ENCODE results near the gene CCDC188.

Gene CCDC188

DNA sequence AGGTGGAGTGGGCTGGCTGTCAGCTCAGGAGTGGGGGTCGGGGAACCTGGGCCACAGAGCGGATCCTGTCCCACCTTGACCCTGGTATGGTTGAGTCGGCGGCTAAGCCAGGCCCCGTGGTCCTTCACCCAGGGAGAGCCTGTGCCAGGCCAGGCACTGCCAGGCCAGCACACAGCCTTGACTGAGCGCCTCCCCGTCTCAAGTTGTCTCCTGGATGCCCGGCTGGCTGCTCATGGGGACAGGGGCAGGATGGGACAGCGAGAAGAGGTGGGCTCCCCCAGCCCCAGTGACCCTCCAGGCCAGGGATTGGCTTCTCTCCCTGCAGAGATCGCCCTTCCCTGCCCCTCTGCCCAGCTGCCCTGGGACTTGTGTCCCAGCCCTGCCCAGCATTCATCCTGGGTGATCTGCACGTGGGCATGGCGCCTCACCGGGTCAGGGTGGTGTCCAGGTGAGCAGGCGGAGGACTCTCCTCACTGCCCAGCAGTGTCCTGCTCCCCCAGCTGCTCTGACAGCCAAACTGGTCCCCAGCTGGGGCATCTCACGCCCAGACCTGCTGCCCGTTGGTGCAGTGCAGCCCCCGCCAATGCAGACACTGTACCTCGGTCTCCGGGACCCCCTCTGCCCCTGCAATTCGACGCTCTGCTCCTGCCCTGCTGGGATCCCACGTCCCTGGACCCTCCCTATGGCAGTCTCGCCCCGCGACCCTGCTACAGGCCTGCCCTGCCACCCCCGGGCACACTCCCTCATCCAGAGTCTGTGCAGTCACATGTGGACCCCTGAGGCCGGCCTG is 28.8 kb upstream of the CCDC188 start:
- TF ChIP-seq, protein P1, sequence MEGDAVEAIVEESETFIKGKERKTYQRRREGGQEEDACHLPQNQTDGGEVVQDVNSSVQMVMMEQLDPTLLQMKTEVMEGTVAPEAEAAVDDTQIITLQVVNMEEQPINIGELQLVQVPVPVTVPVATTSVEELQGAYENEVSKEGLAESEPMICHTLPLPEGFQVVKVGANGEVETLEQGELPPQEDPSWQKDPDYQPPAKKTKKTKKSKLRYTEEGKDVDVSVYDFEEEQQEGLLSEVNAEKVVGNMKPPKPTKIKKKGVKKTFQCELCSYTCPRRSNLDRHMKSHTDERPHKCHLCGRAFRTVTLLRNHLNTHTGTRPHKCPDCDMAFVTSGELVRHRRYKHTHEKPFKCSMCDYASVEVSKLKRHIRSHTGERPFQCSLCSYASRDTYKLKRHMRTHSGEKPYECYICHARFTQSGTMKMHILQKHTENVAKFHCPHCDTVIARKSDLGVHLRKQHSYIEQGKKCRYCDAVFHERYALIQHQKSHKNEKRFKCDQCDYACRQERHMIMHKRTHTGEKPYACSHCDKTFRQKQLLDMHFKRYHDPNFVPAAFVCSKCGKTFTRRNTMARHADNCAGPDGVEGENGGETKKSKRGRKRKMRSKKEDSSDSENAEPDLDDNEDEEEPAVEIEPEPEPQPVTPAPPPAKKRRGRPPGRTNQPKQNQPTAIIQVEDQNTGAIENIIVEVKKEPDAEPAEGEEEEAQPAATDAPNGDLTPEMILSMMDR (IDR thresholded peaks at IDR 0.05; ENCODE audit: low read depth, low read length, missing control alignments), result no peak
- DNase-seq (ENCODE audit: low read depth), result no peak
- H3K4me3 ChIP-seq (ENCODE audit: low read depth, low read length), result no peak overlapping the region

DNA sequence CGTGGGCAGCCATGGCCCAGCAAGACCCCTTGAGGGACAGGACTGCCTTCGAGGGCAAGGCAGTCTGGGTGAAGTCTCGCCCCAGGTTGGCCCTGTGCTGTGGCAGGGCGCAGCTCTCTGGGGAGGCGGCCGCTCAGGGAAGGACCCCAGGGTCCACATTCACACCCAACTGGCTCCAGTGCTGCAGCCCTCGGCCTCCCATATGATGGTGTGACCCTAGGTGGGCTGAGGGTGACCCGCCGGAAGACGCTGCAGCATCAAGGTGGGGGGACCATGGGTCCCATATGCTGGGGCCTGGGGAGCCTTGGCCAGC is 28.0 kb upstream of the CCDC188 start:
- H3K4me3 ChIP-seq (ENCODE audit: low read depth, low read length), result no peak overlapping the region
- TF ChIP-seq, protein P1 (IDR thresholded peaks at IDR 0.05; ENCODE audit: low read depth, low read length, missing control alignments), result no peak
- DNase-seq (ENCODE audit: low read depth), result no peak

DNA sequence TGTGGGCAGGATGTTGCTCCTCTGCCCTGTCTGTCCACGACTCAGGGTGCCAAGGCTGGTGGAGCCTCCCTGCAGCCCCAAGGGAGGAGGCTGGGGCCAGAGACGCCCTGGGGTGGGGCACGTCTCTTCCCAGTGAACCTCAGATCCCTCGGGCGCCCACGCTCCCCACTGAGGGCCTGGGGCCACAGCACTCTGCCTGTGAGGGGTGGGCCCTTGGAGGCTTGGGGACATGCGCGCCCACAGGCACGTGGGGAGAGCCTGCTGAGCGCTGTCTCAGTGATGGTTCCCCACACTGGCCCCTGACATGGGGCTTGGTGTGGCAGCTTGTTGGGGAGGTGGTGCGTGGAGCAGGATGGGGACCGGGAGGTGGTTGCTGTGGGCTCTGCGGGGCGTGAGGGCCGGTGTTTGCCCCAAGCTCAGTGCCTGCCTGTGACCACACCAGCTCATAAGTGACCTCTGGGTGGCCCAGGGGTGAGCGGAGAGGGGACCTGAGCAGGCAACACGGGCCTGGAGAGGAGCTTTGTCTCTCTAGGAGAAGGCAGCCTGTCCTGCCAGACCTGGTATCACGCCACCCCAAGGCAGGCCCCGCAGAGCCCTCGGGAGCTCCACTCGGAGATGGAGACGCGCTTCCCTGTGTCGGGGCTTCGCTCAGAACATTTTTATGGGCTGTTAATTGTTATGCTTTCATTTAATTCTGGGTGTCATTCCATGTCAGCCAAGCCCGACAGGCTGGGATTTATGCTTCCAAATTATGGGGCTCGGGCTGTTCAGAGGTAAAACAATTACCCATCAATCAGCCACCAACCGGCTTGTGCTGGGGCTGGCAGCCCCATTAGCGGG is 27.4 kb upstream of the CCDC188 start:
- no peak for DNase-seq (ENCODE audit: low read depth)
- TF ChIP-seq, protein P1 (IDR thresholded peaks at IDR 0.05; ENCODE audit: low read depth, low read length, missing control alignments), result no peak
- no peak overlapping the region for H3K4me3 ChIP-seq (ENCODE audit: low read depth, low read length)

GRCh38 chr22:20177217-20177911 is 26.5 kb upstream of the CCDC188 start:
- TF ChIP-seq, protein P1 (IDR thresholded peaks at IDR 0.05; ENCODE audit: low read depth, low read length, missing control alignments), result no peak
- H3K4me3 ChIP-seq (ENCODE audit: low read depth, low read length), result no peak overlapping the region

DNA sequence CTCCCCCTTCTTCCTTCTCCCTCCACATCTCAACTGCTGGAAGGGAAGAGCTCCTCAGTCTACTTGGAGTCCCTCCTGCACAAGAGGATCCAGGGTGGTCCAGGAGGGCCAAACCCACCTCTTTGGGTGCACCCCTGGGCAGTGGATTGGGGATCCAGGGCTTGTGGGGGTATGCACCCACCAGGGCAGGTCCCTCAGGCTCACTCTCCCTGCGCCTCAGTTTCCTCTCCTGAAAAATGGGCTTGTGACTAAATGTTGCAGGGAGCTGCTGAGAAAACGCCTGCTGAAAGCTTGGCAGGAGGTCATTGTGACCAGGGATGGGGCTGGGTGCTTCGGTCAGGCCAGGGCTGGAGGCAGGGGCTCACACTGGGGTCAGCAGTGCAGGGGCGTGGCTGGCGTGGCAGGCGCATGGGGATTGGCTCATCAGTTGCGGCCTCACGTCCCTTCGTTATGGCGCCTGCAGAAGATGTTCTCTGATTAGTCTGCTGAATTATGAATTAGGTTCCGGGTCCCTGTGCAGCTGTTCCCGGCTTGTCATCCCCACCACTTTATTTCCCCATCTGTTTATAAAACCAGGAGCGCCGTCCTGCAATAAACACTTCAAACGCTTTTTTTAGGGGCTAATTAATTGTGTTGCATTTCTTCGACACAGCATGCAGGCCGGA is 25.7 kb upstream of the CCDC188 start:
- TF ChIP-seq, protein P1 (IDR thresholded peaks at IDR 0.05; ENCODE audit: low read depth, low read length, missing control alignments), result no peak
- H3K4me3 ChIP-seq (ENCODE audit: low read depth, low read length), result no peak overlapping the region
- no peak for DNase-seq (ENCODE audit: low read depth)

More at GRCh38 chr22:20177217-20177911, 26.5 kb upstream of the CCDC188 start:
- DNase-seq (ENCODE audit: low read depth), result no peak

DNA sequence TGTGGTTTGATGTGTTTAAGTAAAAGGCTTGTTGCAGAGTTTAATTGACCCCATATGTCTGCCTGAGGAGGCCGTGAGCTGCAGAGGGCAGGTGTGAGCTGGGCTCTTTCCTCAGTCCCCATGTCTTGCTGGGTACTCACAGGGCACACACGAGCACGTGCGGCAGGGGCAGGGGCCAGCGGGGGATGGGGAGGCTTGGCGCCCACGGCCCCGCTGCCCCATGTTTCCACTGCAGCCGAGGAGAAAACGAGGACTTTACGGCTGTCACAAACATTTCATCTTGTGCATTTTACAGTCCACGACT is 24.7 kb upstream of the CCDC188 start:
- TF ChIP-seq, protein P1 (IDR thresholded peaks at IDR 0.05; ENCODE audit: low read depth, low read length, missing control alignments), result no peak
- DNase-seq (ENCODE audit: low read depth), result no peak
- no peak overlapping the region for H3K4me3 ChIP-seq (ENCODE audit: low read depth, low read length)
